H54 (cell line): ENCODE data around the gene CAPS.

Experiments used
- DNase-seq: peaks from one replicate; pipeline ENCODE4 v3.0.0; 2011; ENCODE audit warnings: low spot score, mixed read lengths; ENCODE audit not compliant: insufficient read length
- FAIRE-seq: peaks from 3 replicates; lab custom pipeline; 2011; peaks lifted over from hg19 to GRCh38; lab: Jason Lieb, UNC
- POLR2A ChIP-seq: IDR thresholded peaks from 2 replicates; pipeline ENCODE4 v1.6.1; 2011; ENCODE audit warnings: low read depth, mild to moderate bottlenecking, low read length

CAPS gene

DNA sequence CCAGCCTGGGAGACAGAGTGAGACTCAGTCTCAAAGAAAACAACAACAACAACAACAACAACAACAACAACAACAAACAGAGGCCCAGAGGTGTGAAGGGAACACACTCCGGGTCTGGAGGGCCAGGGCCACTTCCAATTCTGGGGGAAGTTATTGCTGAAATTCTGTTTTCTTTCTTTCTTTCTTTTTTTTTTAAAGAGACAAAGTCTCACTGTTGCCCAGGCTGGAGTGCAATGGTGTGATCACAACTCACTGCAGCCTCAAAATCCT, 3.5 kb upstream of the CAPS start:
- TF ChIP-seq POLR2A, result no peak
- no peak for FAIRE-seq
- DNase-seq, result no peak

DNA sequence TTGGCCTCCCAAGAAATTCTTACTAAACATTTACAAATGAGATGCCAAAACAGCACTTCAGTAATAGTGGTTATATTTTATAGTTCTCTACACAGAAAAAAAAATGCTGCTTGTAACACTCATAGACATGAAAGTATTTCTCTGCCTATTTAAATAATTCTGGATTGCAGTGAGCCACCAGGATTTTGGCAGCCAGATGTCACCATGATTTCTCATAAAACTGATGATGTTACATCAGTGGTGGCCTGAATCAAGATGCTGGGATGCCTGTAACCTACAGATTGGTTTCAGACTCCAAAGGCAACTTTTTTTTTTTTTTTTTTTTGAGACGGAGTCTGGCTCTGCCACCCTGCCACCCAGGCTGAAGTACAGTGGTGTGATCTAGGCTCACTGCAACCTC, 2.7 kb upstream of the CAPS start:
- no peak for DNase-seq
- no peak for FAIRE-seq
- TF ChIP-seq POLR2A, result no peak

DNA sequence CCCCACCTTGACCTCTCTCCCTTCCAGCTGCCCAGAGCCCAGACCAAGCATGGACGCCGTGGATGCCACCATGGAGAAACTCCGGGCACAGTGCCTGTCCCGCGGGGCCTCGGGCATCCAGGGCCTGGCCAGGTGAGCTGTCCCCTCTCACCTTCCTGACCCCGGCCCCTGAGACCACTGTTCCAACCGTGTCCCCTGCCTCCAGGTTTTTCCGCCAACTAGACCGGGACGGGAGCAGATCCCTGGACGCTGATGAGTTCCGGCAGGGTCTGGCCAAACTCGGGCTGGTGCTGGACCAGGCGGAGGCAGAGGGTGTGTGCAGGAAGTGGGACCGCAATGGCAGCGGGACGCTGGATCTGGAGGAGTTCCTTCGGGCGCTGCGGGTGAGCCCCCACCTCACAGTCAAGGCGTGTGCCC, 312 bp downstream of the CAPS start:
- FAIRE-seq (no peak), DNase-seq (no peak)
- TF ChIP-seq POLR2A, result no peak

GRCh38 chr19:5914946-5915781, 1.1 kb downstream of the CAPS start:
- no peak for TF ChIP-seq POLR2A
- no peak for DNase-seq
- no peak for FAIRE-seq

DNA sequence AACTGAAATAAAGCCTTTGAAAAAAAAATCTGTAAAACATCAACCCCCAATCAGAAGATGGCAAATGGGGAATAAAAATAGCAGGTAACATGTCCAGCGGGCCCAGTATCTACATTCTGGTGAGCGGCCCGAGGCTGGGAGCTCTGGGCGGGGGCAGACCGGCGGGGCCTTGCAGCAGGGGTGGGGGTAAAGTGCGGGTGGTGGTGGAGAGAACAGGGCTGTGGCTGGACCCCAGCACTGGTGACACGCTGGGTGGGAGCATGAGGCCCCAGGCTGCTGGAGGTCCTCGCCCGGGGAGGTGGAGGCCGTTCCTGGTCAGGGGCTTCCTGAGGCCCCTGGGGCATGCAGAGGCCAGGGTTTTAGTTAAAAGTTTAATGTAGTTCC, 1.7 kb downstream of the CAPS start:
- no peak for TF ChIP-seq POLR2A
- no peak for FAIRE-seq
- no peak for DNase-seq

DNA sequence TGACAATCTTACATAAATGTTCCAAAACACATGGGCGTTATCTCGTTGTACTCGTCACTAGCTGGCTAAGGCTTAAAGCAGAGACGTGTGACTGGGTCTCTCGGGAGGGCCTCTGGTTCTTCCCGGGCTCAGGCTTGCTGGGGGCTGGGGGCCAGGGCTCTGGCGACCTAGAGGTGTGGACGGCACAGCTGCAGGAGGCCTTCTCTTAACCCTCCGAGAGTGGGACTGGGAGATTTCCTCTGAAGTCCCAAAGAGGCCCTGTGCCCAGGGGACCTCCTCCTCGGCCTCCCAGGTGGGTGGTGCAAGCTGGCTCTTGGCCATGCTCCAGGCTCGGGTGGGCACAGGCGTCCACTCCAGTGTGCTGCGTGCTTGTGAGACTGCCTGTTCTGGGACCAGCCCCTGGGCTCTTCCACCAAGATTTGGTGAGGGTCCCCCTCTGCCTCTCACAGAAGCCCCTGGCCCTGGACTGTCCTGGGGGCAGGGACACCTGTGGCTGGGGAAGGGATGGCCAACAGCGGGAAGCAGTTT, 2.2 kb downstream of the CAPS start:
- FAIRE-seq (no peak), DNase-seq (no peak)
- no peak for TF ChIP-seq POLR2A

- TF ChIP-seq POLR2A, result no peak
- DNase-seq (no peak), FAIRE-seq (no peak)
These were observed 3.5 kb downstream of the CAPS start for GRCh38 chr19:5917431-5918107.

- no peak for FAIRE-seq
- TF ChIP-seq POLR2A, result no peak
- no peak for DNase-seq
These were observed 4.5 kb downstream of the CAPS start for GRCh38 chr19:5918463-5919079.

- no peak for TF ChIP-seq POLR2A
- FAIRE-seq, result no peak
- DNase-seq, result no peak
These were observed 7.6 kb downstream of the CAPS start for GRCh38 chr19:5921516-5922160.

DNA sequence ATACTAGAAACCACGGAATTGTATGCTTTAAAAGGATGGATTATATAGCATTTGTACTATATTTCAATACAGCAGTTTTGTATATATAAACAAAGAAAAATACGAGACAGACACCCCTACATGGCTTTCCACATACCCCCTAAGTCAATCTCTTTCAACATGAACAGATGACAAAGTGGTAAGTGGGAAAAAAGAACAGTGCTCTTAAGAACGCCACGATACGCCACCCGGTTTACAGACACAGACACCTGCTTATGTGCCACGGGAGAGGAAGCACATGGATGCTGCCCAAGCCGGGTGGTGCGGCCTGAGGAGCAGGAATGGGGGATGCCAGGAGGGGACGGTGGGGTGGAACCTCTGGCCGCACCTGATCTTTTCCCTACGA, 8.1 kb downstream of the CAPS start:
- FAIRE-seq, result no peak
- TF ChIP-seq POLR2A, result no peak
- DNase-seq, result no peak

DNA sequence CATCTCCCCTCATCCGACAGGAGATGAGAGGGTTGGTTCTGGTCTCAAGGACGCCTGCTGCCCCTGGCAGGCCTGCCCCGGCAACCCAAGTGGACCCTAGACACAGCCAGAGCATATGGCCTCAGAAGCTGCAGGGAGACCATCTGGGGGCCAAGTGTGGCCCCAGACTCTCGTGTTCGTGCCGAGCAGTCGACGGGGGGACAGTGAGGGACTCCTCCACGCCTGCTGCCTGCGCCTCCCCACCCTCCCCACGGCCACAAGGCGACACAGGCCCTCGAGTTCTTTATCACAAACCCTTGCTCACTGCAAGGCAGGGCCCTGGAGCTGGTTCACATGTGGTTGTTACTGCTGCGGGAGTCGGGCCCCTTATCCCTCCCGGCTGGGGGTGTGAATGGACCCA, 9.3 kb downstream of the CAPS start:
- FAIRE-seq (no peak), DNase-seq (no peak)
- TF ChIP-seq POLR2A, result no peak

DNA sequence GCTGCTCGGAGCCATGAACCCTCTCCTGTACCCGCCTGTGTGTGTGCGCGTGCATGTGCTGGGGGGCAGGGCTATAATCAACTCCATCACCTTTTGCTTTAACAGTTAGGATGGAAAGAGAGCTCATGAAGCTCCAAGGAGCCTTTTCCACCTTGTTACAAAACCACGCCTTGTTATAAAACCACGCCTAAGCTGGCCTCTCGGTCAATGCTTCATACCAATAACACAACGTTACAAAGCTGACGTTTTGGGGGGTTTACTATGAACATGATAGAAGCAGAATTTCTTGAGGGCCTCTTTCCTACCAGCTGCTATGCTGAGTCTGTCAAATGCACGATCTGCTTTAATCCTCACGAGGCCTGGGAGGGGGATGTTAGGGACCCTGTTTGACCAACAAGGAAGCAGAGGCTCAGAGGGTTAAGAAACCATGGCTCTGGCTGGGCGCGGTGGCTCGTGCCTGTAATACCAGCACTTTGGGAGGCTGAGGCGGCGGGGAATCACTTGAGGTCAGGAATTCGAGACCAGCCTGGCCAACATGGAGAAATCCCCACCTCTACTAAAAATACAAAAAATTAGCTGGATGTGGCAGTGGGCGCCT, 11.9 kb downstream of the CAPS start:
- DNase-seq (no peak), FAIRE-seq (no peak)
- no peak for TF ChIP-seq POLR2A

- no peak for TF ChIP-seq POLR2A
- DNase-seq (no peak), FAIRE-seq (no peak)
These were observed 12.8 kb downstream of the CAPS start for GRCh38 chr19:5926641-5927440.
